LNCaP clone FGC (cell line): ENCODE measurements around the gene BBS12.
A peak's percentile ranks its signal among the peaks of the same experiment; 100 is the strongest.

Experiments used
- DNase-seq: peaks from one replicate; pipeline ENCODE4 v3.0.0-alpha.2; 2011; ENCODE audit warnings: low read depth
- H3K4me3 ChIP-seq: 2 replicates; pipeline ENCODE4 v1.5.1; 2011; ENCODE audit warnings: mild to moderate bottlenecking, low read depth, low read length, control low read depth
- TF ChIP-seq, protein P1 (sequence below): IDR thresholded peaks from 2 replicates; pipeline ENCODE4 v1.5.1; 2012; ENCODE audit warnings: mild to moderate bottlenecking; ENCODE audit not compliant: control insufficient read depth, insufficient read depth; ENCODE audit errors: extremely low read depth

The BBS12 gene

DNA sequence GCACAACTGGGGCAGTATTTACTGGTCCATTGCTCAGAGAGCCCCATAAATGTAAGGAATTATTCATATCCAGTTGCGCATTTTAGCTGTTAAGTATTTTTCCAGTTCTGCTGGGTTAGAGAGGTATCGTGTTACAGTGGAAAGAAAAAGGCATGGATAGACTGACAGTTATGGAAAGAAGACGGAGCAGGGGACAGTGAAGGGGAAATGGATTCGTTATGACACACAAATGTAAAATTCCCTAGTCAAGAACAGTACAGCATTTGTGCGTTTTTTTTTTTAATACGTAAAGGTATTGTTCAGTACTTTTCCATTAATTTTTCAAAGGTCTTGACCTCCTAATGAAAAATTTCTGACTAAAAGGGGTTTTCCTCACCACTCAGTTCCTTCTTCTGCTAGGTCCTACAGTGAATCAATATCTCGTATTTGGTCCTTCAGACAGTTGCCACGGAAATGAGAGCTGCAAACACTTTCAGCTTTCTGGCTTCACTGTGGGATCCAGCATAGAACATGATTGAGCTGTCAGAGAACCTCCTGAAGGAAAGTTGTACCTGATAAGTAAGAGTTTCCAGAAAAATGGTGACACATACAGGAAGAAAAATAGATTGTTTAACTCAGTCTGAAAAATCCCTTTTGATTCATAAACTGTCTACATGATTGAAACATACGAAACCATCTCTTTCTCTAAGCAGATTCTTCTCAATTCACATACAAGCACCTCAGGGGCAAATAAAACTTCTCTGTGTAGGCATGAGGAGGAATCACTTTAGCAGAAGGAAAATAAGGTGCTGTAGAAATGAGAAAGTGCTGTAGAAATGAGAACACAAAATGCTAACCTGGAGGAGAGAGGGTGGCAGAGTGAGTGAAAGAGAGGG, 21.8 kb upstream of the BBS12 start:
- TF ChIP-seq, protein P1, sequence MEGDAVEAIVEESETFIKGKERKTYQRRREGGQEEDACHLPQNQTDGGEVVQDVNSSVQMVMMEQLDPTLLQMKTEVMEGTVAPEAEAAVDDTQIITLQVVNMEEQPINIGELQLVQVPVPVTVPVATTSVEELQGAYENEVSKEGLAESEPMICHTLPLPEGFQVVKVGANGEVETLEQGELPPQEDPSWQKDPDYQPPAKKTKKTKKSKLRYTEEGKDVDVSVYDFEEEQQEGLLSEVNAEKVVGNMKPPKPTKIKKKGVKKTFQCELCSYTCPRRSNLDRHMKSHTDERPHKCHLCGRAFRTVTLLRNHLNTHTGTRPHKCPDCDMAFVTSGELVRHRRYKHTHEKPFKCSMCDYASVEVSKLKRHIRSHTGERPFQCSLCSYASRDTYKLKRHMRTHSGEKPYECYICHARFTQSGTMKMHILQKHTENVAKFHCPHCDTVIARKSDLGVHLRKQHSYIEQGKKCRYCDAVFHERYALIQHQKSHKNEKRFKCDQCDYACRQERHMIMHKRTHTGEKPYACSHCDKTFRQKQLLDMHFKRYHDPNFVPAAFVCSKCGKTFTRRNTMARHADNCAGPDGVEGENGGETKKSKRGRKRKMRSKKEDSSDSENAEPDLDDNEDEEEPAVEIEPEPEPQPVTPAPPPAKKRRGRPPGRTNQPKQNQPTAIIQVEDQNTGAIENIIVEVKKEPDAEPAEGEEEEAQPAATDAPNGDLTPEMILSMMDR = no peak
- no peak for DNase-seq
- H3K4me3 ChIP-seq = no peak overlapping the region

DNA sequence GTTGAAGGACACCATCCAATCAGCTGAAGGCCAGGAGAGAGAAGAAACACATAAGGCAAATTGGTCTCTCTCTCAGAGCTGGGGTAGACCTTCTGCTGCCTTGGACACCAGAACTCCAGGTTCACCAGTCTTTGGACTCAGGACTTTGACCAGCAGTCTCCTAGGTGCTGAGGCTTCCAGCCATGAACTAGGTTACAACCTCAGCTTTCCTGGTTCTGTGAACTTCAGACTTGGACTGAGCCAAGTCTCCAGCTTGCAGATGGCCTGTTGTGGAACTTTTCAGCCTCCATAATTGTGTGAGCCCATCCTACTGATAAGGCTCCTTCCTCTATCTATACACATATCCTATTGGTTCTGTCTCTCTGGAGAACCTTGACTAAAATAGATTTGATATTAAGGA, 20.6 kb upstream of the BBS12 start:
- TF ChIP-seq, protein P1 = no peak
- H3K4me3 ChIP-seq = no peak overlapping the region
- DNase-seq = no peak

GRCh38 chr4:122712782-122713181, 19.7 kb upstream of the BBS12 start:
- TF ChIP-seq, protein P1 = no peak
- DNase-seq = no peak
- H3K4me3 ChIP-seq = no peak overlapping the region

DNA sequence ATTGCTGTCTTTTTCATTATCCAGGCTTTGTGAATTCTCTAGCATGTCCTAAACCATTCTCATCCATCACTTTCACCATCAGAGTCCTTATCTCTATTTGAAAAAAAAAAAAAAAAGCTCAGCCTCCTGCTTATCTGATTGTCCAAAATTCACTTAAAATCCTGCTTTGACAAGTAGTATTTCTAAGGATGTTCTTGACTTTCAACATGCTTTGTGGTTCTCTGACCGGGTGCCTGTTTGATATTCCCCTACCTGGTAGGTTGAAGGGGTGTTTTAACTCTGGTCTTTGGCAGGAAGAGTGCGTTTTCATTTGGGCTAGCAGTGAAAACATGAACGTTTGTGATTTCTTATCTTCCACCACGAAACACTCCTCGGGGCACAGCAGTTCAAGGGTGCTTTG, 17.3 kb upstream of the BBS12 start:
- TF ChIP-seq, protein P1 = no peak

DNA sequence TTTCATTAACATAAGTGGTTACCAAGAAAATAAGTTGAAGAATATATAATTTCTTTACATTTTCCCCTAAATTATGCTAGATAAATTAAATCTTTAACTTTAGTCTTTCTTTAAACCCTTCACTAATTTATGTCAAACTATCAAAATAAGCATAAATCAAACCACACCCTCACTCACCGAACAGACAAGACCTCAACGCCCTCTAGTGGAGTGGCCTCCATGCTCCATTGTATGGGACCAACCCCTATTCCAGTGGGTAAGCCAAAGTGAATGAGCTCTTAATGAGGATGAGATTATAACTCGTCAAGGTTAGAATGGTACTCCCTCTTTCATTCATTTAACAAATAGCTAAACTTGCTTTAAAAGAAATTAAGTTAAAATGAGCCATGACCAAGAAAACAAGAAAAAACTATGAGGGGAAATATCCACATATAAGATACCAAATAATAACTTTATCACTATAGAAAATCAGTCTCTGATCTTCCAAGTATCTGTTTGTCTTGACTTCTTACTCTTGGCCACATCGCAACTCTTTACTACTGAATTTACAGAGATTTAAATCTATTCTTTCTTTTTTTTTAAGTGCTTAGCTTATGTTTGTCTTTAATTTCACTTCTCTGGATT, 15.6 kb upstream of the BBS12 start:
- H3K4me3 ChIP-seq = no peak overlapping the region
- DNase-seq = peak; percentile 34
- TF ChIP-seq, protein P1 = peak; percentile 94

More for the DNA sequence above, 17.3 kb upstream of the BBS12 start:
- DNase-seq = no peak
- no peak overlapping the region for H3K4me3 ChIP-seq

- TF ChIP-seq, protein P1 = no peak
- no peak overlapping the region for H3K4me3 ChIP-seq
- peak; percentile 7 for DNase-seq
Measured at GRCh38 chr4:122718281-122718680, 14.2 kb upstream of the BBS12 start.
